GM10248 (cell line): ENCODE data around the gene EIF2AK2.

Experiments
- CTCF ChIA-PET: fragments of 300-600 bp; sonication (Branson Sonifier 250); formaldehyde crosslinking; extraction: SDS; loops from one replicate; lab custom pipeline; 2021; ENCODE audit warnings: antibody characterized with exemption; lab: Yijun Ruan, JAX
- POLR2A ChIA-PET: fragments of 350-650 bp; sonication (Branson Sonifier 250); formaldehyde crosslinking; extraction: SDS; loops from one replicate; lab custom pipeline; 2020; ENCODE audit warnings: antibody characterized with exemption; lab: Yijun Ruan, JAX
- DNase-seq: peaks from one replicate; pipeline ENCODE4 v3.0.0; 2012; ENCODE audit errors: extremely low spot score
- TF ChIP-seq, protein P1 (sequence below): IDR thresholded peaks from 2 replicates; pipeline ENCODE4 v1.5.1; 2012; ENCODE audit warnings: mild to moderate bottlenecking, low read depth; ENCODE audit errors: extremely low read depth, missing control alignments, control extremely low read depth

EIF2AK2 gene

DNA sequence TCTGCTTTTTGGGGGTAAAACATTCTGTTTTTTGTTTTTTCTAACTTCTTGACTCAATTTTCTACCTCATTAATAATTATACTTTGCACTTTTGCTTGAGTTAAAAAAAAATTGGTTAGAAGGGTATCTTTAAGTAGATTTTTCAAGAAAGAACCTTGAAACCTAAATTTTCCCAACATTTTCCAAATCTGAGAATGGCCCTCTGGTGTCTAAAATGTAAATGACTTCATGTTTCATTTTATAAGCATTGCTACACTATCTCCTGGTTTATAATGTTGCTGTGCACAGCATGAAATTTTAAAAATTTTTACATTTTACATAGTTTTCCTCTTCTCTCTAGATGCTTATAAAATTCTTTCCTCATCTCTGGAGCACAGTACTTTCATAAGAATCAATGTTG lies 14.2 kb downstream of the EIF2AK2 start:
- no peak for DNase-seq
- POLR2A ChIA-PET: no interaction called here

DNA sequence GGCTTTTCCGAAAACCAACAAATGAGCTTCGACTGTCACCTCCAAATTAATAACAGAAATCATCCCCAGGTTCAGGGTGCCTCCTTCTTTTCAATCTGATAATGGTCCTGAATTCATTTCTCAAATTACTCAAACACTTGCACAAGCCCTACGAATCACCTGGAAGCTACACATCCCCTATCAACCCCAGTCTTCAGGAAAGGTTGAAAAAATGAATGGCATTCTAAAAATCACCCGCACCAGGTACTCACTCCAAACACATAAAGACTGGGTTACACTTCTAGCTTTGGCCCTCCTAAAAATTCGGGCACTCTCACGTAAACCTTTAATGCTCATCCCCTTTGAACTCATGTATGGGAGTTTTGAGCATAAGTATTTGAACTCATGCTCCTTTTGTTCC lies 23.9 kb downstream of the EIF2AK2 start:
- TF ChIP-seq, protein P1, sequence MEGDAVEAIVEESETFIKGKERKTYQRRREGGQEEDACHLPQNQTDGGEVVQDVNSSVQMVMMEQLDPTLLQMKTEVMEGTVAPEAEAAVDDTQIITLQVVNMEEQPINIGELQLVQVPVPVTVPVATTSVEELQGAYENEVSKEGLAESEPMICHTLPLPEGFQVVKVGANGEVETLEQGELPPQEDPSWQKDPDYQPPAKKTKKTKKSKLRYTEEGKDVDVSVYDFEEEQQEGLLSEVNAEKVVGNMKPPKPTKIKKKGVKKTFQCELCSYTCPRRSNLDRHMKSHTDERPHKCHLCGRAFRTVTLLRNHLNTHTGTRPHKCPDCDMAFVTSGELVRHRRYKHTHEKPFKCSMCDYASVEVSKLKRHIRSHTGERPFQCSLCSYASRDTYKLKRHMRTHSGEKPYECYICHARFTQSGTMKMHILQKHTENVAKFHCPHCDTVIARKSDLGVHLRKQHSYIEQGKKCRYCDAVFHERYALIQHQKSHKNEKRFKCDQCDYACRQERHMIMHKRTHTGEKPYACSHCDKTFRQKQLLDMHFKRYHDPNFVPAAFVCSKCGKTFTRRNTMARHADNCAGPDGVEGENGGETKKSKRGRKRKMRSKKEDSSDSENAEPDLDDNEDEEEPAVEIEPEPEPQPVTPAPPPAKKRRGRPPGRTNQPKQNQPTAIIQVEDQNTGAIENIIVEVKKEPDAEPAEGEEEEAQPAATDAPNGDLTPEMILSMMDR: no peak
- no peak for DNase-seq
- POLR2A ChIA-PET: interaction anchor here (0.6 kb wide), 1 partner anchor 40 kb away, joined by 3 read pairs; no protein-coding TSS in a partner anchor
- CTCF ChIA-PET: interaction anchor here (1.3 to 2.0 kb wide), 4 partner anchors 13 to 35 kb away, joined by 4 to 5 read pairs (median 4); no protein-coding TSS in a partner anchor

More for the DNA sequence above, 14.2 kb downstream of the EIF2AK2 start:
- CTCF ChIA-PET: interaction anchor here (1.5 kb wide), 1 partner anchor 40 kb away, joined by 3 read pairs; no protein-coding TSS in a partner anchor
- TF ChIP-seq, protein P1: no peak

DNA sequence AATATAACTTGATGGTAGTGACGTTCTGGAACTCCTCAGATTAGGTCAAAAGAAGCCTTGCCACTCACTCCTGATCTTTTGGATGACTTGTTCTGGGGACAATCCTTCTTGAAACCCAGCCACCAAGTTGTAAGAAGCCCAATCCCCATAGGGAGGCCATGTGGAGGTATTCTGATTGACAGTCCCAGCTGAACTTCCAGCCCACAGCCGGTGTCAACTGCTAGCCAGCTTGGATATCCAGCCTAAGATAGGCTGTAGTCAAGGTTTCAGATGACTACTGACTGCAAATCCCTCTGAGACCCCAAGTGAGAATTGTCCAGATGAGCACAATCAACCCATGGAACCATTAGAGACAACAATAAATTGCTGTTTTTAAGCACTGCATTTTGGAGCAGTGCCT lies 31.4 kb downstream of the EIF2AK2 start:
- ChIA-PET CTCF (no interaction called here), POLR2A (no interaction called here)
- TF ChIP-seq, protein P1: no peak
- no peak for DNase-seq

DNA sequence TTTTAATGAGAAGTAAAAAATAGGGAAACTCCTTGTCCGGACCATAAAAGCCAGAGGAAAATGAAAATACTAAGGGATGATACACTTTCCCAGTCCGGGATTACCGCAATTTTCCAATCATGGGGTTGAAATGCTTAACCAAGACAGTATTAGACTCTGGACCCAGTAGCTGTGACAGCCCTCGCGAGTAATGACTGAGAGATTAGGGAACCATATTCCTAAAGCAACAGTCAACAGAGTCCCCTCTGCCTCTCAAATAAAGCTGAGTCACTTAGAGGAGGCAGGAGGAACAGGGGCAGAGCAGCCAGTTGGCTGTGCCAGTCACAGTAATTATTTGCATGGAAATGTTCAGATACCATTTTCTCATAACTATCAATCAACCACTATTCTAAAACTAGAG lies 37.6 kb downstream of the EIF2AK2 start:
- CTCF ChIA-PET: no interaction called here
- DNase-seq: no peak
- TF ChIP-seq, protein P1: no peak
- POLR2A ChIA-PET: no interaction called here

DNA sequence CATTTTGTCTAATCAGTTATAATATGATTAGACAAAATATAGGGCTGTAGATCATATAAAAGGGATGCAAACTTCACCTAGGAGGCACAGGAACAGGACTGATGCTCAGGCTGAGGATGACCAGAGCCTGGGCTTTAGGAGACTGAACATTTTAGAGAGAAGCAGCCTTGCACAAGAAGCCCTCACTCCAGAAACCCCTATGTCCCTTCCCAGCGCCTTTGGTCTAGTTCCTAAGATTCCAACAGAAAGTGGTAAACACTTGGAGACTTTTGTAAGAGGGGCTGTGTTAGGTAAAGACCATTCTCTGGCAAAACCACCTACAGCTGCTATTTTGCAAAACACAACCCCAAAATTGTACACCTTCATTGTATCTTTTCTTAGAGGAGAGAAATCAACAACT lies 39.2 kb downstream of the EIF2AK2 start:
- TF ChIP-seq, protein P1: no peak
- ChIA-PET POLR2A (no interaction called here), CTCF (interaction anchor here (1.2 kb wide), 1 partner anchor 15 kb away, joined by 4 read pairs; no protein-coding TSS in a partner anchor)
- no peak for DNase-seq

DNA sequence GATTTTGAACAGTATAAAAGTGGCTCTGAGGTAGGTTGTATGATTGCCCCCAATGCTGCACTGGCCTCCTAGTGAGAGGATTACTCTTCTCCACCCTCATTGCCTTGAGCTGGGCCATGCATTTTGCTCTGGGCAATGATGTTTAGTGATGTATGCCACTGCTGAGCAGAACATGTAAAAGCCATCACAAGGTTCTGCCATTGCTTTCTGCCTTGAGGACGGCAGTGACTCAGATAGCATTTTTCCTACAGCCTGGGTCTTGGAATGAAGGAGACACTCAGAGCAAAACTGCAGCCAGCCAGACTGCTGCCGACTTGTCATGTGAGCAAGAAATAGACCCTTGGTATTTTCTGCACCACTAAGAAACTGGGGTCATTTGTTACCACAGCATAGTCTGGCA lies 44.8 kb downstream of the EIF2AK2 start:
- TF ChIP-seq, protein P1: no peak
- ChIA-PET POLR2A (no interaction called here), CTCF (no interaction called here)
- no peak for DNase-seq
